Tibial nerve (tissue), 4 donors: Measurements from ENCODE around the gene ZNF143.

Experiments
- CTCF ChIP-seq, 5 experiments: fragments of 200-600 bp in 3 of 5; fragments of 450-650 bp in 2 of 5; sonication (generic) in 3 of 5; IDR thresholded peaks; one replicate each; pipeline ENCODE4 v1.5.1; 2016 to 2019; ENCODE audit warnings: antibody characterized with exemption in 5 of 5, mild to moderate bottlenecking in 3 of 5, moderate library complexity in 2 of 5
- EP300 ChIP-seq, 2 donors: sonication (generic); formaldehyde crosslinking; IDR thresholded peaks; one replicate each; pipeline ENCODE4 v1.6.1; 2017; ENCODE audit warnings: antibody characterized with exemption in 2 of 2, mild to moderate bottlenecking in 1 of 2
- POLR2A ChIP-seq, 2 donors: fragments of 450-650 bp; IDR thresholded peaks; one replicate each; pipeline ENCODE4 v1.6.1; 2017; ENCODE audit warnings: antibody characterized with exemption in 2 of 2, mild to moderate bottlenecking in 2 of 2, moderate library complexity in 2 of 2

- peak; percentile 75 to 83 for TF ChIP-seq POLR2A (IDR thresholded peaks at IDR 0.05)
- TF ChIP-seq CTCF (IDR thresholded peaks at IDR 0.05): peak in 2 of 5 experiments; percentile 36 to 40
- peak in 1 of 2 donors; percentile 74 for TF ChIP-seq EP300 (IDR thresholded peaks at IDR 0.05)
Measured at GRCh38 chr11:9461063-9461759, 399 bp downstream of the ZNF143 start.
